Activated naive CD4-positive, alpha-beta T cell treated with anti-CD3 and anti-CD28 coated beads for 36 hours (primary cell): ENCODE results near the gene DIAPH2. TPM values are rescaled to one million over a fixed set of nuclear protein-coding genes. Genes with fewer than 3 reads are reported as not detected.
A peak's percentile ranks its signal among the peaks of the same experiment; 100 is the strongest.

Source experiments
- CTCF ChIA-PET: fragments of 350-600 bp; sonication (Branson Sonifier 250); formaldehyde crosslinking; loops from one replicate; lab custom pipeline; 2021; ENCODE audit warnings: antibody characterized with exemption; lab: Charles Lee
- DNase-seq: peaks from one replicate; pipeline ENCODE4 v3.0.0-alpha.2; 2020
- H3K27ac Mint-ChIP-seq: one replicate; pipeline ENCODE4 v1.8.0; 2021; ENCODE audit warnings: mild to moderate bottlenecking, mixed read lengths
- H3K27me3 Mint-ChIP-seq: one replicate; pipeline ENCODE4 v1.8.0; 2021; ENCODE audit warnings: low read depth, mixed read lengths
- H3K36me3 Mint-ChIP-seq: one replicate; pipeline ENCODE4 v1.8.0; 2021; ENCODE audit warnings: low read depth, mixed read lengths
- H3K4me1 Mint-ChIP-seq: one replicate; pipeline ENCODE4 v1.8.0; 2021; ENCODE audit warnings: low read depth, mixed read lengths
- H3K4me3 Mint-ChIP-seq: one replicate; pipeline ENCODE4 v1.8.0; 2021; ENCODE audit warnings: mild to moderate bottlenecking, moderate library complexity, mixed read lengths
- H3K9me3 Mint-ChIP-seq: one replicate; pipeline ENCODE4 v1.8.0; 2021; ENCODE audit warnings: mixed read lengths
- intact Hi-C: fragments of 100-400 bp; cut with micrococcal nuclease; formaldehyde crosslinking; loops from one replicate; pipeline ENCODE4 v1.15.1; 2023
- total RNA-seq, 2 experiments: library from RNA; stranded (reverse); gene quantifications; one replicate each; pipeline ENCODE4 v1.2.3, GENCODE V29; 2021

The DIAPH2 gene
- total RNA-seq, 2 experiments from 2014 or later, result 9.3 to 9.4 TPM

GRCh38 chrX:96994093-96994492, 309.5 kb downstream of the DIAPH2 start:
- no peak overlapping the region for H3K27ac Mint-ChIP-seq
- no peak for DNase-seq
- no peak overlapping the region for H3K4me3 Mint-ChIP-seq
- CTCF ChIA-PET, result no interaction called here
- peaks cover 2% of the 10 kb centered on the region for H3K9me3 Mint-ChIP-seq
- no peaks in the 10 kb centered on the region for H3K27me3 Mint-ChIP-seq
- H3K36me3 Mint-ChIP-seq, result no peaks in the 10 kb centered on the region
- intact Hi-C loops, result no loop called here
- H3K4me1 Mint-ChIP-seq, result no peaks in the 10 kb centered on the region

- no peak for DNase-seq
- CTCF ChIA-PET, result no interaction called here
- Mint-ChIP-seq H3K4me3 (no peak overlapping the region), H3K9me3 (peaks cover 6% of the 10 kb centered on the region), H3K36me3 (peaks cover 3% of the 10 kb centered on the region), H3K27me3 (no peaks in the 10 kb centered on the region), H3K27ac (no peak overlapping the region), H3K4me1 (no peaks in the 10 kb centered on the region)
- intact Hi-C loops, result no loop called here
Measured at GRCh38 chrX:96997196-96997595, 312.6 kb downstream of the DIAPH2 start.

GRCh38 chrX:97000682-97001368, 316.2 kb downstream of the DIAPH2 start:
- H3K27ac Mint-ChIP-seq, result no peak overlapping the region
- H3K4me3 Mint-ChIP-seq, result no peak overlapping the region
- no peak for DNase-seq
- H3K4me1 Mint-ChIP-seq, result no peaks in the 10 kb centered on the region
- intact Hi-C loops, result no loop called here
- CTCF ChIA-PET, result no interaction called here
- H3K27me3 Mint-ChIP-seq, result no peaks in the 10 kb centered on the region
- peaks cover 3% of the 10 kb centered on the region for H3K36me3 Mint-ChIP-seq
- H3K9me3 Mint-ChIP-seq, result peaks cover 5% of the 10 kb centered on the region

GRCh38 chrX:97006167-97006566, 321.5 kb downstream of the DIAPH2 start:
- H3K4me1 Mint-ChIP-seq, result no peaks in the 10 kb centered on the region
- DNase-seq, result no peak
- no peak overlapping the region for H3K4me3 Mint-ChIP-seq
- peaks cover 2% of the 10 kb centered on the region for H3K36me3 Mint-ChIP-seq
- H3K9me3 Mint-ChIP-seq, result no peaks in the 10 kb centered on the region
- no peak overlapping the region for H3K27ac Mint-ChIP-seq
- intact Hi-C loops, result no loop called here
- CTCF ChIA-PET, result no interaction called here
- no peaks in the 10 kb centered on the region for H3K27me3 Mint-ChIP-seq

- H3K36me3 Mint-ChIP-seq, result peaks cover 2% of the 10 kb centered on the region
- H3K4me3 Mint-ChIP-seq, result no peak overlapping the region
- no peak for DNase-seq
- H3K4me1 Mint-ChIP-seq, result no peaks in the 10 kb centered on the region
- no peaks in the 10 kb centered on the region for H3K27me3 Mint-ChIP-seq
- no peaks in the 10 kb centered on the region for H3K9me3 Mint-ChIP-seq
- intact Hi-C loops, result no loop called here
- no peak overlapping the region for H3K27ac Mint-ChIP-seq
- CTCF ChIA-PET, result no interaction called here
Measured at GRCh38 chrX:97009391-97009790, 324.7 kb downstream of the DIAPH2 start.

- H3K4me1 Mint-ChIP-seq, result no peaks in the 10 kb centered on the region
- CTCF ChIA-PET, result interaction anchor here (0.6 kb wide), 1 partner anchor 58 kb away, joined by 4 read pairs; no protein-coding TSS in a partner anchor
- H3K4me3 Mint-ChIP-seq, result no peak overlapping the region
- H3K36me3 Mint-ChIP-seq, result peaks cover 2% of the 10 kb centered on the region
- no peak for DNase-seq
- intact Hi-C loops, result no loop called here
- no peak overlapping the region for H3K27ac Mint-ChIP-seq
- no peaks in the 10 kb centered on the region for H3K27me3 Mint-ChIP-seq
- H3K9me3 Mint-ChIP-seq, result no peaks in the 10 kb centered on the region
Measured at GRCh38 chrX:97011540-97011939, 326.9 kb downstream of the DIAPH2 start.

GRCh38 chrX:97016106-97016505, 331.5 kb downstream of the DIAPH2 start:
- H3K27me3 Mint-ChIP-seq, result no peaks in the 10 kb centered on the region
- H3K36me3 Mint-ChIP-seq, result no peaks in the 10 kb centered on the region
- H3K27ac Mint-ChIP-seq, result no peak overlapping the region
- no peaks in the 10 kb centered on the region for H3K9me3 Mint-ChIP-seq
- no peak overlapping the region for H3K4me3 Mint-ChIP-seq
- no peaks in the 10 kb centered on the region for H3K4me1 Mint-ChIP-seq
- no peak for DNase-seq
- CTCF ChIA-PET, result no interaction called here
- intact Hi-C loops, result no loop called here

- intact Hi-C loops, result no loop called here
- Mint-ChIP-seq H3K36me3 (no peaks in the 10 kb centered on the region), H3K4me3 (no peak overlapping the region), H3K27ac (no peak overlapping the region), H3K9me3 (no peaks in the 10 kb centered on the region), H3K4me1 (no peaks in the 10 kb centered on the region), H3K27me3 (no peaks in the 10 kb centered on the region)
- CTCF ChIA-PET, result no interaction called here
- DNase-seq, result no peak
Measured at GRCh38 chrX:97021680-97022079, 337.0 kb downstream of the DIAPH2 start.

- CTCF ChIA-PET, result no interaction called here
- intact Hi-C loops, result no loop called here
- H3K4me1 Mint-ChIP-seq, result peaks cover 7% of the 10 kb centered on the region
- no peaks in the 10 kb centered on the region for H3K27me3 Mint-ChIP-seq
- H3K4me3 Mint-ChIP-seq, result no peak overlapping the region
- no peaks in the 10 kb centered on the region for H3K36me3 Mint-ChIP-seq
- H3K27ac Mint-ChIP-seq, result no peak overlapping the region
- no peak for DNase-seq
- H3K9me3 Mint-ChIP-seq, result no peaks in the 10 kb centered on the region
Measured at GRCh38 chrX:97026406-97026805, 341.8 kb downstream of the DIAPH2 start.

GRCh38 chrX:97027384-97027922, 342.8 kb downstream of the DIAPH2 start:
- Mint-ChIP-seq H3K27ac (no peak overlapping the region), H3K36me3 (no peaks in the 10 kb centered on the region), H3K9me3 (no peaks in the 10 kb centered on the region), H3K27me3 (no peaks in the 10 kb centered on the region), H3K4me1 (peaks cover 7% of the 10 kb centered on the region), H3K4me3 (no peak overlapping the region)
- intact Hi-C loops, result no loop called here
- DNase-seq, result no peak
- CTCF ChIA-PET, result no interaction called here

- H3K4me1 Mint-ChIP-seq, result peaks cover 7% of the 10 kb centered on the region
- no peaks in the 10 kb centered on the region for H3K27me3 Mint-ChIP-seq
- H3K36me3 Mint-ChIP-seq, result no peaks in the 10 kb centered on the region
- no peaks in the 10 kb centered on the region for H3K9me3 Mint-ChIP-seq
- intact Hi-C loops, result loop anchor here (1.0 to 10.0 kb wide), 3 partner anchors 9 to 346 kb away; partner anchors contain the start of gene DIAPH2
- DNase-seq, result no peak
- H3K27ac Mint-ChIP-seq, result no peak overlapping the region
- CTCF ChIA-PET, result no interaction called here
- H3K4me3 Mint-ChIP-seq, result no peak overlapping the region
Measured at GRCh38 chrX:97030463-97030862, 345.8 kb downstream of the DIAPH2 start.

GRCh38 chrX:97030947-97031346, 346.3 kb downstream of the DIAPH2 start:
- CTCF ChIA-PET, result no interaction called here
- DNase-seq, result no peak
- Mint-ChIP-seq H3K27me3 (no peaks in the 10 kb centered on the region), H3K27ac (no peak overlapping the region), H3K4me1 (peaks cover 7% of the 10 kb centered on the region), H3K36me3 (no peaks in the 10 kb centered on the region), H3K9me3 (no peaks in the 10 kb centered on the region), H3K4me3 (no peak overlapping the region)
- intact Hi-C loops, result loop anchor here (1.0 to 10.0 kb wide), 3 partner anchors 8 to 346 kb away; partner anchors contain the start of gene DIAPH2

GRCh38 chrX:97039363-97040029, 354.9 kb downstream of the DIAPH2 start:
- CTCF ChIA-PET, result no interaction called here
- H3K27me3 Mint-ChIP-seq, result no peaks in the 10 kb centered on the region
- DNase-seq, result peak; percentile 27
- no peak overlapping the region for H3K4me3 Mint-ChIP-seq
- no peaks in the 10 kb centered on the region for H3K36me3 Mint-ChIP-seq
- H3K9me3 Mint-ChIP-seq, result no peaks in the 10 kb centered on the region
- intact Hi-C loops, result loop anchor here (1.0 to 10.0 kb wide), 2 partner anchors 9 to 355 kb away; partner anchors contain the start of gene DIAPH2
- no peak overlapping the region for H3K27ac Mint-ChIP-seq
- peaks cover 4% of the 10 kb centered on the region for H3K4me1 Mint-ChIP-seq
